BJ (cell line): Measurements from ENCODE around the gene SSBP2. TPM values are rescaled to one million over a fixed set of nuclear protein-coding genes. Genes with fewer than 3 reads are reported as not detected.
"Not testable (repeated sequence)": the region's sequence is repeated elsewhere in the genome, so short reads cannot be mapped to it uniquely, and the experiment has no call there.

Source experiments
- CTCF ChIA-PET: fragments of 350-600 bp; formaldehyde crosslinking; extraction: SDS; loops from one replicate; lab custom pipeline; 2021; ENCODE audit warnings: antibody characterized with exemption, inconsistent platforms; lab: Yijun Ruan, JAX
- POLR2A ChIA-PET: fragments of 300-600 bp; sonication (Branson Sonifier 250); formaldehyde crosslinking; extraction: SDS; loops from one replicate; lab custom pipeline; 2021; ENCODE audit warnings: antibody characterized with exemption; lab: Charles Lee
- DNase-seq: peaks from one replicate; pipeline ENCODE4 v3.0.0-alpha.2; 2011; ENCODE audit warnings: low read depth
- H3K27me3 ChIP-seq: 2 replicates; pipeline ENCODE4 v1.6.0; 2011; ENCODE audit warnings: low read length; ENCODE audit not compliant: control insufficient read depth, insufficient read depth
- H3K36me3 ChIP-seq: 2 replicates; pipeline ENCODE4 v1.5.1; 2011; ENCODE audit warnings: low read length; ENCODE audit not compliant: control insufficient read depth, insufficient read depth
- H3K4me3 ChIP-seq: 2 replicates; pipeline ENCODE4 v1.5.1; 2011; ENCODE audit warnings: low read depth, mild to moderate bottlenecking, control low read depth, low read length
- CTCF ChIP-seq: IDR thresholded peaks from 2 replicates; pipeline ENCODE4 v1.5.1; 2011; ENCODE audit warnings: low read depth, mild to moderate bottlenecking, control low read depth, inconsistent platforms, low read length, moderate library complexity; ENCODE audit not compliant: insufficient read depth
- polyA plus RNA-seq: library from polyadenylated mRNA; depleted of rRNA; stranded (reverse); fragments of >200 nt; gene quantifications from 2 replicates; pipeline ENCODE4 v1.2.3, GENCODE V29; 2011

SSBP2 gene
- polyA plus RNA-seq, 1 experiment = 68.8 TPM

GRCh38 chr5:81607693-81608092 is 143.2 kb downstream of the SSBP2 start:
- DNase-seq = no peak
- H3K27me3 ChIP-seq = no peaks in the 10 kb centered on the region
- H3K36me3 ChIP-seq = no peaks in the 10 kb centered on the region
- ChIA-PET POLR2A (no interaction called here), CTCF (interaction anchor here (0.6 kb wide), 1 partner anchor 50 kb away, joined by 3 read pairs; no protein-coding TSS in a partner anchor)
- H3K4me3 ChIP-seq = no peak overlapping the region
- TF ChIP-seq CTCF = no peak

GRCh38 chr5:81606150-81606549 is 144.7 kb downstream of the SSBP2 start:
- Histone ChIP-seq H3K27me3 (no peaks in the 10 kb centered on the region), H3K36me3 (no peaks in the 10 kb centered on the region), H3K4me3 (no peak overlapping the region)
- no peak for DNase-seq
- CTCF ChIA-PET = no interaction called here
- TF ChIP-seq CTCF = no peak
- POLR2A ChIA-PET = no interaction called here

- no peak for TF ChIP-seq CTCF
- ChIA-PET POLR2A (no interaction called here), CTCF (interaction anchor here (0.8 kb wide), 1 partner anchor 8 kb away, joined by 3 read pairs; no protein-coding TSS in a partner anchor)
- no peak for DNase-seq
- H3K27me3 ChIP-seq = no peaks in the 10 kb centered on the region
- H3K4me3 ChIP-seq = no peak overlapping the region
- no peaks in the 10 kb centered on the region for H3K36me3 ChIP-seq
These were observed 145.6 kb downstream of the SSBP2 start for GRCh38 chr5:81605299-81605698.

GRCh38 chr5:81604193-81604592 is 146.7 kb downstream of the SSBP2 start:
- Histone ChIP-seq H3K27me3 (no peaks in the 10 kb centered on the region), H3K36me3 (no peaks in the 10 kb centered on the region), H3K4me3 (no peak overlapping the region)
- no peak for DNase-seq
- no peak for TF ChIP-seq CTCF
- ChIA-PET CTCF (interaction anchor here (0.8 kb wide), 1 partner anchor 9 kb away, joined by 3 read pairs; no protein-coding TSS in a partner anchor), POLR2A (no interaction called here)

GRCh38 chr5:81601919-81602318 is 149.0 kb downstream of the SSBP2 start:
- POLR2A ChIA-PET = no interaction called here
- Histone ChIP-seq H3K36me3 (no peaks in the 10 kb centered on the region), H3K4me3 (no peak overlapping the region), H3K27me3 (no peaks in the 10 kb centered on the region)
- TF ChIP-seq CTCF = no peak
- CTCF ChIA-PET = no interaction called here
- no peak for DNase-seq

- CTCF ChIA-PET, H3K4me3 ChIP-seq, DNase-seq, H3K36me3 ChIP-seq, H3K27me3 ChIP-seq, POLR2A ChIA-PET: not testable (repeated sequence)
These were observed 158.8 kb downstream of the SSBP2 start for GRCh38 chr5:81592085-81592484.
